ENCODE measurements around the gene NAV2.
"Not testable (repeated sequence)": the region's sequence is repeated elsewhere in the genome, so short reads cannot be mapped to it uniquely, and the experiment has no call there.

The NAV2 gene

GRCh38 chr11:19894404-19894803, 181.8 kb downstream of the NAV2 start:
- Histone ChIP-seq H3K4me2 (ENCODE audit: low read depth, low read length) (no peak overlapping the region), H3K4me1 (ENCODE audit: low read length) (no peaks in the 10 kb centered on the region), H3K27ac (ENCODE audit: low read length) (no peak overlapping the region), H2AFZ (ENCODE audit: low read length) (no peak overlapping the region), H3K9ac (ENCODE audit: low read length) (no peak overlapping the region), H4K20me1 (ENCODE audit: insufficient read depth, low read length) (no peaks in the 10 kb centered on the region), H3K9me3 (replicated peaks; ENCODE audit: insufficient read depth, low read length) (no peaks in the 10 kb centered on the region), H3K4me3 (ENCODE audit: low read length) (no peak overlapping the region), H3K79me2 (ENCODE audit: low read length) (no peaks in the 10 kb centered on the region), H3F3A (ENCODE audit: insufficient read depth, low read length) (no peaks in the 10 kb centered on the region), H3K36me3 (replicated peaks; ENCODE audit: insufficient read depth, low read length) (no peaks in the 10 kb centered on the region), H3K9me2 (replicated peaks; ENCODE audit: insufficient read depth, low read length) (no peaks in the 10 kb centered on the region), H3K27me3 (replicated peaks; ENCODE audit: insufficient read depth, low read length) (no peaks in the 10 kb centered on the region)
- no peak for DNase-seq
- no peak for TF ChIP-seq EZH2phosphoT487 (IDR thresholded peaks at IDR 0.05; ENCODE audit: low read length)
- no peak for TF ChIP-seq EZH2 (optimal IDR thresholded peaks at IDR 0.05; ENCODE audit: low read depth, low read length)
- TF ChIP-seq CTCF (IDR thresholded peaks at IDR 0.05; ENCODE audit: low read length) = no peak

GRCh38 chr11:19895037-19895436, 182.4 kb downstream of the NAV2 start:
- not testable (repeated sequence) for DNase-seq; H3K4me1 ChIP-seq (ENCODE audit: low read length); H3K79me2 ChIP-seq (ENCODE audit: low read length); H3F3A ChIP-seq (ENCODE audit: insufficient read depth, low read length); H2AFZ ChIP-seq (ENCODE audit: low read length); H4K20me1 ChIP-seq (ENCODE audit: insufficient read depth, low read length); H3K9ac ChIP-seq (ENCODE audit: low read length); H3K27me3 ChIP-seq (replicated peaks; ENCODE audit: insufficient read depth, low read length); H3K4me2 ChIP-seq (ENCODE audit: low read depth, low read length); H3K9me2 ChIP-seq (replicated peaks; ENCODE audit: insufficient read depth, low read length); H3K27ac ChIP-seq (ENCODE audit: low read length); H3K36me3 ChIP-seq (replicated peaks; ENCODE audit: insufficient read depth, low read length); H3K9me3 ChIP-seq (replicated peaks; ENCODE audit: insufficient read depth, low read length); H3K4me3 ChIP-seq (ENCODE audit: low read length)

- no peaks in the 10 kb centered on the region for H3K79me2 ChIP-seq (ENCODE audit: low read length)
- no peak overlapping the region for H2AFZ ChIP-seq (ENCODE audit: low read length)
- TF ChIP-seq EZH2phosphoT487 (IDR thresholded peaks at IDR 0.05; ENCODE audit: low read length) (no peak), CTCF (IDR thresholded peaks at IDR 0.05; ENCODE audit: low read length) (no peak)
- H3F3A ChIP-seq (ENCODE audit: insufficient read depth, low read length) = no peaks in the 10 kb centered on the region
- H3K36me3 ChIP-seq (replicated peaks; ENCODE audit: insufficient read depth, low read length) = no peaks in the 10 kb centered on the region
- H3K4me1 ChIP-seq (ENCODE audit: low read length) = no peaks in the 10 kb centered on the region
- H3K9ac ChIP-seq (ENCODE audit: low read length) = no peak overlapping the region
- no peaks in the 10 kb centered on the region for H3K9me3 ChIP-seq (replicated peaks; ENCODE audit: insufficient read depth, low read length)
- DNase-seq = no peak
- H3K27me3 ChIP-seq (replicated peaks; ENCODE audit: insufficient read depth, low read length) = no peaks in the 10 kb centered on the region
- H3K27ac ChIP-seq (ENCODE audit: low read length) = no peak overlapping the region
- no peak overlapping the region for H3K4me3 ChIP-seq (ENCODE audit: low read length)
- no peak overlapping the region for H3K4me2 ChIP-seq (ENCODE audit: low read depth, low read length)
- no peaks in the 10 kb centered on the region for H3K9me2 ChIP-seq (replicated peaks; ENCODE audit: insufficient read depth, low read length)
- no peaks in the 10 kb centered on the region for H4K20me1 ChIP-seq (ENCODE audit: insufficient read depth, low read length)
Observed at GRCh38 chr11:19895776-19896175, 183.1 kb downstream of the NAV2 start.

GRCh38 chr11:19903620-19904069, 191.0 kb downstream of the NAV2 start:
- TF ChIP-seq CTCF (IDR thresholded peaks at IDR 0.05; ENCODE audit: low read length) (peak; percentile 72), EZH2 (optimal IDR thresholded peaks at IDR 0.05; ENCODE audit: low read depth, low read length) (no peak)
- no peak overlapping the region for H3K4me2 ChIP-seq (ENCODE audit: low read depth, low read length)
- no peak overlapping the region for H3K4me3 ChIP-seq (ENCODE audit: low read length)
- no peak overlapping the region for H3K27ac ChIP-seq (ENCODE audit: low read length)
- no peaks in the 10 kb centered on the region for H4K20me1 ChIP-seq (ENCODE audit: insufficient read depth, low read length)
- H3K4me1 ChIP-seq (ENCODE audit: low read length) = no peaks in the 10 kb centered on the region
- H3K9ac ChIP-seq (ENCODE audit: low read length) = no peak overlapping the region
- peak; percentile 53 for DNase-seq
- H3K9me3 ChIP-seq (replicated peaks; ENCODE audit: insufficient read depth, low read length) = no peaks in the 10 kb centered on the region
- no peaks in the 10 kb centered on the region for H3K79me2 ChIP-seq (ENCODE audit: low read length)
- no peaks in the 10 kb centered on the region for H3K27me3 ChIP-seq (replicated peaks; ENCODE audit: insufficient read depth, low read length)
- no peaks in the 10 kb centered on the region for H3K36me3 ChIP-seq (replicated peaks; ENCODE audit: insufficient read depth, low read length)
- H3F3A ChIP-seq (ENCODE audit: insufficient read depth, low read length) = no peaks in the 10 kb centered on the region
- H3K9me2 ChIP-seq (replicated peaks; ENCODE audit: insufficient read depth, low read length) = no peaks in the 10 kb centered on the region
- H2AFZ ChIP-seq (ENCODE audit: low read length) = no peak overlapping the region
